Natural killer cell treated with Interleukin-12 subunit alpha and Interleukin-12 subunit beta and Interleukin-15 and Interleukin-18, amount 100 ng/mL, for 72 hours (primary cell): ENCODE results near the gene CATSPER1. TPM values are rescaled to one million over a fixed set of nuclear protein-coding genes. Genes with fewer than 3 reads are reported as not detected.
A peak's percentile ranks its signal among the peaks of the same experiment; 100 is the strongest.
"Not testable (repeated sequence)": the region's sequence is repeated elsewhere in the genome, so short reads cannot be mapped to it uniquely, and the experiment has no call there.

Experiments used
- ATAC-seq, 2 donors: fragments of 150-1000 bp; cut with Tn5 transposase in 1 of 2; sonication (Bioruptor Pico), chemical (Tn5 transposase) in 1 of 2; 2 replicates each; pipeline ENCODE4 v1.10.0; 2021
- DNase-seq: peaks from one replicate; pipeline ENCODE4 v3.0.0; 2022; ENCODE audit warnings: low spot score
- H3K27ac Mint-ChIP-seq, 2 donors: 1 replicate in 1 of 2; 2 replicates in 1 of 2; pipeline ENCODE4 v1.8.0; 2022; ENCODE audit warnings: mixed read lengths in 2 of 2, mild to moderate bottlenecking in 1 of 2, moderate library complexity in 1 of 2
- H3K27me3 Mint-ChIP-seq, 2 donors: 1 replicate in 1 of 2; 2 replicates in 1 of 2; pipeline ENCODE4 v1.8.0; 2022; ENCODE audit warnings: mixed read lengths in 2 of 2
- H3K36me3 Mint-ChIP-seq: one replicate; pipeline ENCODE4 v1.8.0; 2022; ENCODE audit warnings: mixed read lengths
- H3K4me1 Mint-ChIP-seq, 2 donors: 1 replicate in 1 of 2; 2 replicates in 1 of 2; pipeline ENCODE4 v1.8.0; 2022; ENCODE audit warnings: low read depth in 2 of 2, mixed read lengths in 2 of 2, mild to moderate bottlenecking in 1 of 2
- H3K4me3 Mint-ChIP-seq: one replicate; pipeline ENCODE4 v1.8.0; 2022; ENCODE audit warnings: mixed read lengths
- H3K9me3 Mint-ChIP-seq: 2 replicates; pipeline ENCODE4 v1.8.0; 2022; ENCODE audit warnings: mixed read lengths
- total RNA-seq, 2 donors: library from RNA; stranded (reverse); gene quantifications; one replicate each; pipeline ENCODE4 v1.2.3, GENCODE V29; 2022

CATSPER1 gene
- total RNA-seq, 2 donors from 2014 or later: 1.5 to 8.8 TPM

GRCh38 chr11:66011239-66011784 lies 15.0 kb downstream of the CATSPER1 start:
- Mint-ChIP-seq H3K27me3 (peaks cover 4 to 6% of the 10 kb centered on the region in 2 donors), H3K27ac (no peak overlapping the region), H3K4me1 (no peaks in the 10 kb centered on the region), H3K9me3 (no peaks in the 10 kb centered on the region), H3K4me3 (no peak overlapping the region), H3K36me3 (no peaks in the 10 kb centered on the region)
- DNase-seq (no peak), ATAC-seq (no peak)

DNA sequence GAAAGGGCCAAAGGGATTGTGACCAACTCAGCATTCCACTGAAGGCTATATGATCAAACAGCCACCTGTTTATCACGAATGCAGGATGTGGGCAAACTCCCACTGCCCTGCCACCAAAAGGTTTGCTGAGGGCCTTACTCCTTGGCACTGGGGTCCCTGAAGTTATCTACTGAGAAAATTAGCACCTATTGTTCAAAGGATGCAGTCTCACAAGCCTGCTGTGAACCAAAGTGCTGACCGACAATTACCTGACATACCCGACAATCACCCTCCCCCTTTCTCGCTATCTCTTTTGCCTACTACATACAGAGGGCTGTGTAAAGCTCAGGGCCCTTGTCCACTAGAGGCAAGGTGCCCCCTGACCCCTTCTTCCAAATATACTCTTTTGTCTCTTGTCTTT lies 16.2 kb downstream of the CATSPER1 start:
- not testable (repeated sequence) for DNase-seq, H3K9me3 Mint-ChIP-seq, H3K4me3 Mint-ChIP-seq, ATAC-seq, H3K27me3 Mint-ChIP-seq, H3K4me1 Mint-ChIP-seq, H3K36me3 Mint-ChIP-seq, H3K27ac Mint-ChIP-seq

- no peak overlapping the region for H3K27ac Mint-ChIP-seq
- H3K4me3 Mint-ChIP-seq: no peak overlapping the region
- H3K27me3 Mint-ChIP-seq: peaks cover 4 to 6% of the 10 kb centered on the region in 2 donors
- no peaks in the 10 kb centered on the region for H3K36me3 Mint-ChIP-seq
- ATAC-seq: peak in 1 of 2 donors; percentile 26
- no peak for DNase-seq
- H3K9me3 Mint-ChIP-seq: no peaks in the 10 kb centered on the region
- peaks cover 0 to 3% of the 10 kb centered on the region in 2 donors for H3K4me1 Mint-ChIP-seq
Measured at GRCh38 chr11:66008468-66009101, 17.7 kb downstream of the CATSPER1 start.

DNA sequence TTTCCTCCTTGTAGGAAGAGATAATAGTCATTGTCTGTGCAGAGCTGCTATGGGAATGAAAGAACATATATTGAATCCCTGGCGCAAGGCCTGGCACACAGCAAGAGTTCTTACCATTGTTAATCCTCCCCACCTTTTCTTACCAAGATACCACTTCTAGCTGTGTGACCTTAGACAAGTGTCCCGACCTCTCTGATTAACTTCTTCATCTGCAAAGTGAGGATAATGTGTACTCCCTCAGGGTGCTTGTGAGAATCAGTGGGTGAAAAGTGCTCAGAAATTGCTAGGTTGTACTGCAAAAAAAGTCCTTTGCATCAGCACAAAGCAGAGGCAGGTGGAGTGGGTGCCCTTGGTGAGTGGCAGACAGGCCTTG lies 18.2 kb downstream of the CATSPER1 start:
- DNase-seq (no peak), ATAC-seq (no peak)
- Mint-ChIP-seq H3K4me3 (no peak overlapping the region), H3K27me3 (peaks cover 4 to 6% of the 10 kb centered on the region in 2 donors), H3K9me3 (no peaks in the 10 kb centered on the region), H3K4me1 (peaks cover 4 to 7% of the 10 kb centered on the region in 2 donors), H3K36me3 (no peaks in the 10 kb centered on the region), H3K27ac (no peak overlapping the region)

DNA sequence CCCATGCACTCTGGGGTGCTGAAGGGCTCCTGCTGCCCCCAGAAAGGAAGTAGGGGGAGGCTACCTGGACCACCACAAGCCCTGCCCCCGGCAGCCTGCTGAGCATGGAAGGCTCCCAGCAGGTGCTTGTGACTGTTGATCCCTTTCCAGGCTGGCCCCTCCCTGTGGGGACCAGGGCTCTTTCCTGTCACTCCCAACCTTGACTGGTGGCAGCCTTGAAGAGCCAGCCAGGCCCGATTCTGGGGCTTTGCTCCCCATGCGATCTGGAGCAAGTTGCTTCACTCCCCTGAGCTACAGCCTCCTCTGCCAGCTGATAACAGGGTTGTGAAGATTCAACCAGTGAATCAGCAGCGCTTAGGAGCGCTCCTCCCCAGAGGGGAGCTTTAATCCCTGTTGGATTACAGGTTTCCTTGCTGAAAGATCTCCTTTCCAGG lies 19.1 kb downstream of the CATSPER1 start:
- Mint-ChIP-seq H3K36me3 (no peaks in the 10 kb centered on the region), H3K9me3 (no peaks in the 10 kb centered on the region), H3K4me3 (no peak overlapping the region), H3K27me3 (peaks cover 4 to 6% of the 10 kb centered on the region in 2 donors), H3K4me1 (peaks cover 7 to 11% of the 10 kb centered on the region in 2 donors), H3K27ac (no peak overlapping the region)
- DNase-seq: no peak
- no peak for ATAC-seq

DNA sequence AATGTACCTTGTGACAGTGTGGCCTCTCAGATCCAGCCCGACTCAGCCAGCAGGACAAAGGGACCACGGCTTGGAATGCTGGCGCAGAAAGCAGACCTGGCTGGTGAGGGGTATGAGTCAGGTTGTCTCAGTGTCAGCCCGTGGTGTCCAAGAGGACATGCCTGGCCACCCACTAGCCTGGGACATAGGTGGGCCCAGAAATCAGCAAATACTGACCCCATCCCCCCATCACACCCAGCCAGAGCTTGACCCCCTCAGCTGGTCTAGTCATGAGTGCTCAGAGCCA lies 19.4 kb downstream of the CATSPER1 start:
- peaks cover 2% of the 10 kb centered on the region for H3K36me3 Mint-ChIP-seq
- ATAC-seq (no peak), DNase-seq (no peak)
- H3K27me3 Mint-ChIP-seq: peaks cover 4 to 6% of the 10 kb centered on the region in 2 donors
- H3K27ac Mint-ChIP-seq: no peak overlapping the region
- no peak overlapping the region for H3K4me3 Mint-ChIP-seq
- H3K4me1 Mint-ChIP-seq: peaks cover 9 to 14% of the 10 kb centered on the region in 2 donors
- no peaks in the 10 kb centered on the region for H3K9me3 Mint-ChIP-seq

DNA sequence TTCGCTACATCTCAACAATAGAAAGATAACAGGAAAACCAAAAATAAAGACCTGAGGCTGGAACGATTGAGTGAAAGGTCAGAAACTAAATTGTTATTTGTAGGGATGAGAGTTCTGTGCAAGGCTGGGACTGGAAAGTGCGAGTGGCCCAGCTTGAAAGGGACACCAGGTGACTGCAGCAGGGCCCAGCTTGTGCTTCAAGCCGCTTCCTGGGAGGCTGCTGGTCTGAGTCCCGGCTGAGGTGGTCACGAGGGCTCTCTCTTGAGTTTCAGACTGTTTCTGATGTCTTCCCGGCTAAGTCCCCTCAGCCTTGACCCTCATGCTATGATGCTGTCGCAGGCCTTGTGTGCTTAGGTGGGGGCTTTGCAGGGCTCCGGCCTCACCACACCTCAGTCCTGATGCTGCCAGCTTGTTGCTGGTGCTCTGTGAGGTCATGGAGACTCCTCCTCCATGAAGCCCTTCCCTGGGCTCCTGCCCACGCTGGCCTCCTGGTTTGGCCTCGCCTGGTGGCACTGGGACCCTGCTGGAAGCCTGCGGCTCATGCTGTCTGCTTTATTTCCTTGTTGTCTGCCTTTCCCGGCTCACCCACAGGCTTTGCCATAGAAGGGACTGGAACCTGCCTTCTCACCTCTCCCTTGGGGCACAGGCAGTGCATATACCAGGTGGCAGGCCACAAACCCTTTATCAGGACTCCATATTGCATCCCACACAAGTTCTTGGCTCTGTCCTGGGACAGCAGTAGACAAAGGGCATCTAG lies 20.0 kb downstream of the CATSPER1 start:
- DNase-seq (no peak), ATAC-seq (no peak)
- Mint-ChIP-seq H3K4me1 (peaks cover 11 to 15% of the 10 kb centered on the region in 2 donors), H3K9me3 (no peaks in the 10 kb centered on the region), H3K27ac (no peak overlapping the region), H3K27me3 (peaks cover 4 to 6% of the 10 kb centered on the region in 2 donors), H3K36me3 (peaks cover 4% of the 10 kb centered on the region), H3K4me3 (no peak overlapping the region)

DNA sequence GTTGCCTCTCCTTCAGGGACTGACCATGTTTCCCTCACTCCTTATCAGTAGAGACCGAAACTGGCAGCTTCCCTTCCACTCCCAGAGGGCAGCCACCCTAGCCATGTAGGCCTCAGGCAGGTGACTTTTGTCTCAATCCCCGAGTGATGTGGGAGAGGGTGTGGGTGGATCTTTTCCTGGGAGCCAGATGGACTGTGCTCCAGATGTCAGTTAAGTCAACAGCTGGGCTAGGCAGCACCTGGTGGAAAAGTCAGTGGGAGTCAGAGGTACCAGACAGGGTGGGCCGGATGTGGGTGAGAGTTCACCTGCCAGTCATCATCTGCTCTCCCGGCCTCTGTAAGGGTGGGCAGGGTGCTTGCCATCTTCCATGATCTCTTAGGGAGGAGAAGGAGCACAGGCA lies 22.1 kb downstream of the CATSPER1 start:
- peaks cover 6% of the 10 kb centered on the region for H3K36me3 Mint-ChIP-seq
- H3K4me3 Mint-ChIP-seq: peak overlapping the region; percentile 99
- H3K9me3 Mint-ChIP-seq: no peaks in the 10 kb centered on the region
- no peaks in the 10 kb centered on the region for H3K27me3 Mint-ChIP-seq
- ATAC-seq (no peak), DNase-seq (no peak)
- H3K27ac Mint-ChIP-seq: no peak overlapping the region
- H3K4me1 Mint-ChIP-seq: peaks cover 19 to 26% of the 10 kb centered on the region in 2 donors

GRCh38 chr11:66003291-66003690 lies 23.0 kb downstream of the CATSPER1 start:
- H3K27ac Mint-ChIP-seq: peak overlapping the region; percentile 96 to 97
- no peak for DNase-seq
- H3K4me3 Mint-ChIP-seq: peak overlapping the region; percentile 99
- peaks cover 13% of the 10 kb centered on the region for H3K36me3 Mint-ChIP-seq
- H3K27me3 Mint-ChIP-seq: no peaks in the 10 kb centered on the region
- peaks cover 21 to 31% of the 10 kb centered on the region in 2 donors for H3K4me1 Mint-ChIP-seq
- no peak for ATAC-seq
- no peaks in the 10 kb centered on the region for H3K9me3 Mint-ChIP-seq

- peaks cover 16% of the 10 kb centered on the region for H3K36me3 Mint-ChIP-seq
- H3K27ac Mint-ChIP-seq: peak overlapping the region; percentile 96 to 97
- H3K9me3 Mint-ChIP-seq: no peaks in the 10 kb centered on the region
- peak overlapping the region; percentile 99 for H3K4me3 Mint-ChIP-seq
- DNase-seq: no peak
- ATAC-seq: peak; percentile 88 to 89
- H3K27me3 Mint-ChIP-seq: no peaks in the 10 kb centered on the region
- H3K4me1 Mint-ChIP-seq: peaks cover 23 to 32% of the 10 kb centered on the region in 2 donors
Measured at GRCh38 chr11:66002648-66003225, 23.5 kb downstream of the CATSPER1 start.

DNA sequence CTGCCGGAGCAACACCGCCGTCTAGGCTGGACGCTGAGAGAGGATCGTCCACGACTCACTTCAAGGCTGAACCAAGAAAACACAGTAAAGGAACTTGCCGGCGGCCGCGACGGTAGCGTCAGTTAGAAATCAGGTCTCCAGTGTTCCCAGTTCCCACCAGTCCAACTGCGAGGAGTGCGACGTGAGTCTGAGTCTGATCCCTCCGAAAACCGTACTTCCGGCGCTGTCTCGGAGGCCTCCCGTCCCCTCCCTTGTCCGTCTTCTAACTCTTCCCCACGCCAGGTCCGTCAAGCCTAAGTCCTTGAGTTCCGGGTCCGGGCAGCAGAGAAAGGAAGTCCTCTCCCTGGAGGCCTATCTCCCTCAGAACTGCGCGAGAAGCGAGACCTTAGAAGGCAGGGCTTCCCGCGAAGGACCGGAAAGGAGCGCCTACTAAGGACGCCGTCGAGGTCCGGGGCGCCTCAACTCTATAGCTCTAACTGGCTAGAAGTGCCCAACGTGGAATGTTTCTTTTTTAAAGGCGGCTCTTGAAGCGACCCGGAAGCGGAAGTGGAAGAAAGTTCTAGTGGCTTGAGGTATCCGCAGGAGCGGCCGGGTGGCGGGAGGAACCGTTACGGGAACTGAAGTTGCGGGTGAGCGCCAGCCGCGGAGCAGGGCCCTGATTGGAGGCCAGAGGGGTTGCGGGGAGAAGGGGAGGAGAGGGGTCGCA lies 24.2 kb downstream of the CATSPER1 start, which contains the start of the genes BANF1 and EIF1AD:
TSS of gene BANF1 (plus strand) at position 562 of the 706 bp plus-strand sequence. CDS start 748 bp downstream, outside the sequence.
TSS of gene EIF1AD (minus strand) at position 216 of the 706 bp plus-strand sequence. CDS start 1,768 bp downstream, outside the sequence.
- Mint-ChIP-seq H3K27me3 (no peaks in the 10 kb centered on the region), H3K27ac (peak within 1 kb of the TSS; percentile 96 to 97), H3K4me1 (peaks cover 28 to 37% of the 10 kb centered on the region in 2 donors), H3K36me3 (peaks cover 22% of the 10 kb centered on the region), H3K4me3 (peak within 1 kb of the TSS; percentile 99), H3K9me3 (no peaks in the 10 kb centered on the region)
- DNase-seq: peak; percentile 95
- peak; percentile 89 to 92 for ATAC-seq

DNA sequence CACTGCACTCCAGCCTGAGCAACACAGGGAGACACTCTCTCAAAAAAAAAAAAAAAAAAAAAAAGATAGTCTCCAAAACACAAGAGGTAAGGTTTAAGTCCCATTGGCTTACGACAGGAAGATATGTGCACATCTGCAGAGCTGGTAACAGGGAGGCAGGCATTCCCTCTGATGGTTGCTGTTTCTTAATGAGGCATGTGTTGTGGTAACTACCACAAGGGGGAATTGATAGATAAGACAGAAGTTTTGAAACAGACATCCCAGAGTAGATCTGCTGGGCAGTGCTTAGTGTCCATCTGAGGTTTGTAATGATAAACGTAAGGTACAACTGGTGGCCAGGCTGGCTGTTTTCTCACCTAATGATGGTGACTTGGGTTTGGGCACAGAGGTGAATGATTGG lies 29.0 kb downstream of the CATSPER1 start:
- H3K9me3 Mint-ChIP-seq: no peaks in the 10 kb centered on the region
- peaks cover 21 to 26% of the 10 kb centered on the region in 2 donors for H3K4me1 Mint-ChIP-seq
- no peak for ATAC-seq
- H3K4me3 Mint-ChIP-seq: no peak overlapping the region
- peaks cover 22% of the 10 kb centered on the region for H3K36me3 Mint-ChIP-seq
- H3K27ac Mint-ChIP-seq: peak overlapping the region in 1 of 2 donors; percentile 34
- no peaks in the 10 kb centered on the region for H3K27me3 Mint-ChIP-seq
- no peak for DNase-seq

GRCh38 chr11:65992056-65992455 lies 34.2 kb downstream of the CATSPER1 start:
- ATAC-seq (no peak), DNase-seq (no peak)
- Mint-ChIP-seq H3K4me3 (no peak overlapping the region), H3K36me3 (peaks cover 6% of the 10 kb centered on the region), H3K9me3 (no peaks in the 10 kb centered on the region), H3K27ac (no peak overlapping the region), H3K27me3 (no peaks in the 10 kb centered on the region), H3K4me1 (peaks cover 6 to 7% of the 10 kb centered on the region in 2 donors)
